Measurements from ENCODE around the gene TADA3.

GRCh38 chr3:9803494-9803893, 11.2 kb upstream of the TADA3 start:
- TF ChIP-seq CTCF (IDR thresholded peaks at IDR 0.05) = no peak
- TF ChIP-seq POLR2A (IDR thresholded peaks at IDR 0.05) = no peak
